Measurements from ENCODE around the gene PODNL1. TPM values are rescaled to one million over a fixed set of nuclear protein-coding genes. Genes with fewer than 3 reads are reported as not detected.

The PODNL1 gene
- total and polyA plus RNA-seq, 2 of the 8 experiments (the other 6 are each of a cell fraction or from before 2014, with no cell fraction given): 1.0 to 1.5 TPM

GRCh38 chr19:13987101-13987890, 49.1 kb upstream of the PODNL1 start (continued):
- TF ChIP-seq RAD21 (IDR thresholded peaks at IDR 0.05 in 1 of 2, conservative IDR thresholded peaks at IDR 0.05 in 1 of 2; ENCODE audit: low read depth in 2 of 2, low read length in 2 of 2) (no peak), EZH2 (IDR thresholded peaks at IDR 0.05; ENCODE audit: low read depth, low read length, severe bottlenecking) (no peak), TCF12 (IDR thresholded peaks at IDR 0.05; ENCODE audit: low read depth, low read length) (no peak), NRF1 (IDR thresholded peaks at IDR 0.05; ENCODE audit: low read depth, low read length) (no peak), POLR2AphosphoS5 (IDR thresholded peaks at IDR 0.05; ENCODE audit: low read depth, low read length) (no peak), PHF8 (conservative IDR thresholded peaks at IDR 0.05; ENCODE audit: low read depth, low read length) (no peak)
- TF ChIP-seq, protein P1, sequence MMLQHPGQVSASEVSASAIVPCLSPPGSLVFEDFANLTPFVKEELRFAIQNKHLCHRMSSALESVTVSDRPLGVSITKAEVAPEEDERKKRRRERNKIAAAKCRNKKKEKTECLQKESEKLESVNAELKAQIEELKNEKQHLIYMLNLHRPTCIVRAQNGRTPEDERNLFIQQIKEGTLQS (IDR thresholded peaks at IDR 0.05; ENCODE audit: insufficient read depth, low read depth, low read length): no peak

Measured in H1 (cell line).